ENCODE data around the gene SCT. TPM values are rescaled to one million over a fixed set of nuclear protein-coding genes. Genes with fewer than 3 reads are reported as not detected.

The SCT gene
- total and polyA plus RNA-seq, 10 donors = 1.1 to 3.8 (median 1.7) TPM; not detected in 3

GRCh38 chr11:627308-627576 is 261 bp upstream of the SCT start:
- Histone ChIP-seq H3K4me3 (peak overlapping the region in 1 of 8 donors; percentile 34), H3K36me3 (peaks cover 0 to 14% (median 0%) of the 10 kb centered on the region in 6 donors), H3K27ac (no peak overlapping the region), H3K9me3 (no peaks in the 10 kb centered on the region), H3K4me1 (peaks cover 0 to 34% (median 21%) of the 10 kb centered on the region in 6 donors), H3K27me3 (replicated peaks in 1 of 7) (peaks cover 0 to 47% (median 23%) of the 10 kb centered on the region in 7 donors)
- 16 to 46% (median 18%) methylated on average over 7 to 28 of the region's 28 CpGs for WGBS, 5 donors
- TF ChIP-seq POLR2AphosphoS5 (IDR thresholded peaks at IDR 0.05) (no peak), POLR2A (IDR thresholded peaks at IDR 0.05) (no peak), CTCF (IDR thresholded peaks at IDR 0.05 in 8 of 11, conservative IDR thresholded peaks at IDR 0.05 in 3 of 11) (no peak)
- intact Hi-C loops (cut with DNase I; ENCODE audit: low total_unique reads) = no loop called here
- no peak for DNase-seq

- intact Hi-C loops (cut with DNase I; ENCODE audit: low total_unique reads) = no loop called here
- WGBS, 5 donors = 77 to 86% (median 78%) methylated on average over 16 to 22 of the region's 22 CpGs
- DNase-seq = peak; percentile 65
These were observed 1.2 kb downstream of the SCT start for GRCh38 chr11:625636-626268.

GRCh38 chr11:624705-625635 is 2.0 kb downstream of the SCT start, which contains the start of gene CDHR5:
TSS of gene CDHR5 (minus strand) at chr11:624955. CDS start at chr11:624902, 53 bp downstream.
- H3K27me3 ChIP-seq (replicated peaks in 1 of 7) = peaks cover 0 to 47% (median 23%) of the 10 kb centered on the region in 7 donors
- H3K9me3 ChIP-seq = no peaks in the 10 kb centered on the region
- H3K27ac ChIP-seq = no peak within 1 kb of the TSS
- TF ChIP-seq POLR2AphosphoS5 (IDR thresholded peaks at IDR 0.05) (no peak), CTCF (IDR thresholded peaks at IDR 0.05 in 8 of 11, conservative IDR thresholded peaks at IDR 0.05 in 3 of 11) (no peak), POLR2A (IDR thresholded peaks at IDR 0.05) (no peak)
- intact Hi-C loops (cut with DNase I; ENCODE audit: low total_unique reads) = no loop called here
- no peak within 1 kb of the TSS for H3K4me3 ChIP-seq
- WGBS, 5 donors = 86 to 93% (median 90%) methylated on average over 27 to 33 of the region's 33 CpGs
- DNase-seq = peak; percentile 67
- H3K36me3 ChIP-seq = peaks cover 0 to 21% (median 0%) of the 10 kb centered on the region in 6 donors
- peaks cover 0 to 50% (median 21%) of the 10 kb centered on the region in 6 donors for H3K4me1 ChIP-seq

More at GRCh38 chr11:625636-626268, 1.2 kb downstream of the SCT start:
- no peak overlapping the region for H3K4me3 ChIP-seq
- peaks cover 0 to 42% (median 21%) of the 10 kb centered on the region in 6 donors for H3K4me1 ChIP-seq
- H3K9me3 ChIP-seq = no peaks in the 10 kb centered on the region
- peak in 1 of 3 donors; percentile 26 for TF ChIP-seq POLR2AphosphoS5 (IDR thresholded peaks at IDR 0.05)
- TF ChIP-seq POLR2A (IDR thresholded peaks at IDR 0.05) = no peak
- peaks cover 0 to 47% (median 23%) of the 10 kb centered on the region in 7 donors for H3K27me3 ChIP-seq (replicated peaks in 1 of 7)
- peaks cover 0 to 21% (median 0%) of the 10 kb centered on the region in 6 donors for H3K36me3 ChIP-seq
- no peak overlapping the region for H3K27ac ChIP-seq

- no peaks in the 10 kb centered on the region for H3K9me3 ChIP-seq
- 81 to 91% (median 85%) methylated on average over 17 to 25 of the region's 25 CpGs for WGBS, 5 donors
- H3K27me3 ChIP-seq (replicated peaks in 1 of 7) = peaks cover 0 to 47% (median 23%) of the 10 kb centered on the region in 7 donors
- intact Hi-C loops (cut with DNase I; ENCODE audit: low total_unique reads) = no loop called here
- H3K27ac ChIP-seq = no peak overlapping the region
- no peak overlapping the region for H3K4me3 ChIP-seq
- no peak for TF ChIP-seq POLR2A (IDR thresholded peaks at IDR 0.05)
- no peak for TF ChIP-seq CTCF (IDR thresholded peaks at IDR 0.05 in 8 of 11, conservative IDR thresholded peaks at IDR 0.05 in 3 of 11)
- no peak for TF ChIP-seq POLR2AphosphoS5 (IDR thresholded peaks at IDR 0.05)
- peaks cover 0 to 28% (median 0%) of the 10 kb centered on the region in 6 donors for H3K36me3 ChIP-seq
- peaks cover 0 to 47% (median 18%) of the 10 kb centered on the region in 6 donors for H3K4me1 ChIP-seq
- peak; percentile 52 for DNase-seq
These were observed 2.8 kb downstream of the SCT start for GRCh38 chr11:623999-624704.
